H54 (cell line): Measurements from ENCODE around the gene EPB41L5.

Source experiments
- DNase-seq: peaks from one replicate; pipeline ENCODE4 v3.0.0; 2011; ENCODE audit warnings: low spot score, mixed read lengths; ENCODE audit not compliant: insufficient read length
- FAIRE-seq: peaks from 3 replicates; lab custom pipeline; 2011; peaks lifted over from hg19 to GRCh38; lab: Jason Lieb, UNC
- POLR2A ChIP-seq: IDR thresholded peaks from 2 replicates; pipeline ENCODE4 v1.6.1; 2011; ENCODE audit warnings: low read depth, mild to moderate bottlenecking, low read length

EPB41L5 gene

DNA sequence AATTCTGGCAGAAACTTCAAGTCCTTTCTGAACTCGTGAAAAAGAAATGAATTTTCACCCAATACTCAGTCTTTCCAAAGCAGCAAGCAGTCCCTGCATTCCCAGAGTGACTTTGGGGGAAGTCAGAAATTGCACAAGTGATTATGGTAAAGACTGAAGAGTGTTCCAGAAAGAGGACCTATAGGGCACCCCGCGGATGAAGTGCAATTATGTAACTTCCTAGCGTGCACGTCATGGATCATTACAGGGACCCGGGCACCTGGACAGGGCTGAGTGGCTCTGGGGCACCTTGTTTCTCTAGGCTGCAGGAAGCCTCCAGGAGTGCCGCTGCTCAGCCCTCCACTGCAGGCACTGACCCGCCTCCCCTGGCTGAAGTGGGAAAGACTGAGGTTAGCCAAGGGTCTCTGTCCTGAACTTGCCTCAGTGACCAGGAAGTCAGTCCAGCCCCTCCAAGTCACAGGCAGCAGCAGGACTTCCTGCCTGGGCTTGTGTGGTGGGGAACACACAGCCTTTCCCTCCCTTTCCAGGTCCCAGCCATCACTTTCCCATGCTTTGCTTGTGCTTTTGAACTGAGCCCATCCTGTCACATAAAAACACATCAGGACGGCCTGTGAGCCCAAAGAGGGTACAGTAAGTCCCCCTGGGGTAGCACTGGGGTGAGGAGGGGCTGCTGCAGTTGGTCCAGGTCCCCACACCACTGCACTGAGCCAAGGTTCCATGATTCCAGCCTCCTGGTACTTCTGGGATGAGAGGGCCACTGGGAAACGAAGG lies 190.6 kb downstream of the EPB41L5 start:
- TF ChIP-seq POLR2A, result no peak
- FAIRE-seq (no peak), DNase-seq (no peak)

DNA sequence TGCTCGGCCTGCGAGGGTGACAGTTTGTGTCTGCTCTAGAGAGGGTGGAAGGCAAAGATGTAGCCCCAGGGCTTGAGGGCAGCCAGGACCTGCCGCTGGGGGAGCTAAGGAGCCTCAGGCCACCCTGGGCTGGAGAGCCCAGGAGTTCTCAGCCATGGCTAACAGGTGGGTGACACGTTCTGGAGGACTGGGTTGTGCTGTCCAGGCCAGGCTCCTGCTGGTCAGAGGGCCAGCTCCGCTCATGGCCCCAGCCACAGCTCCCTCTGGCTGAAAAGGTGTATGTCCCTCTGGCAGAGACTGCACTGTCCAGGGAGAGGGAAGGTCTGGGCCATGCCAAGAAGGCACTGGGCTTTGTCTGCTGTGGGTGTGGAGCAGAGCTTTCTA lies 191.1 kb downstream of the EPB41L5 start:
- TF ChIP-seq POLR2A, result no peak
- FAIRE-seq (no peak), DNase-seq (no peak)

DNA sequence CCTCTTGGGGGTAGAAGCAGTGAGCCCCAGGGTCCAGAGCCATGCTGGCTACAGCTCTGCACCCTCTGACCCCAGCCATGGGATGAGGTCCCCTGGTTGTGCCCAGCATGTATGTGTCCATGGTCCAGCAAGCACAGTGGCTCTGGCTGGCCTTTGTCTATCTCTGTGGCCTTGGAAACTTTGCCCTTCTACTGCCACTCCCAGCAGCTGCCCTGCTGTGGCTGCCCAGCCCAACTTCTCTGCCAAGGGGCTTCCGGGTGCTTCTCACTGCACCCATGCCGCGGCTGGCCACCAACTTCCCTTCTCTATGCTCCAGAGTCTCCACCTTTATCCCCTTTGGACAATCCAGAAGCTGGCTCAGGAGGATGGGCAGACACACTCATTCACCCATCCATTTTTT lies 191.5 kb downstream of the EPB41L5 start:
- DNase-seq, result no peak
- no peak for TF ChIP-seq POLR2A
- no peak for FAIRE-seq

DNA sequence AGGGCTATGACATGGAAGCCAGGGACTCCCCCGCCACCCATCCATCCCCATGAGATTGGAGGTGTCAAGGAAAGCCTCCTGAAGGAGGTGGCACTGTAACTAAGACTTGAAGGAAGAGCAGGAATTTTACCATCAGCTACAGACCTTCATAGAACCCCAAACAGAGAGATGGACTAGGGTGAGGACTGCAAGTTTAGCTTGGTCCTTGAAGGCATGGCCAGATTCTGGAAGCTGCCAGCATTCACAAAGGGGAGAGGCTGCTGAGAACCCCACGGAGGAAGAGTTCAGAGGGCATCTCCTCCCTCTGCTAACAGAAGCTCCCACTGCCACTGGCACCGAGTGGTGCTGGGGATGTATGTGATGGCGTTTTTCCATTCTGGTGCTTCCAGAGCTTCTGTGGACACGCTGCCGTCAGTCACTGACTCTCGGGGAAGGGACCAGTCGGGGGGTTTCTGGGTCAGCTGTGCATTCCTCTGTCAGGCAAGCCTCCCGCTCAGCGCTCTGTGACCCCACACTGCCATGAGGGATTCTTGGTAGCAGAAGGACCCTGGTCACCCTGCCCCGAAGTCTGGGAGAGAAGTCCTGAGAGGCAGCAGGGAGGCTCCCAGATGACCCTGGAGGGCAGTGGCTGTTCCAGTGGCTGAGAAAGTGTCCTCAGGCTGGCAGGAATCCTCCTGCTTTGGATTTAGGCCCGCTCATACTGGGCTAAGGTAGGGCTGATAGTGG lies 192.2 kb downstream of the EPB41L5 start:
- no peak for DNase-seq
- TF ChIP-seq POLR2A, result no peak
- no peak for FAIRE-seq

DNA sequence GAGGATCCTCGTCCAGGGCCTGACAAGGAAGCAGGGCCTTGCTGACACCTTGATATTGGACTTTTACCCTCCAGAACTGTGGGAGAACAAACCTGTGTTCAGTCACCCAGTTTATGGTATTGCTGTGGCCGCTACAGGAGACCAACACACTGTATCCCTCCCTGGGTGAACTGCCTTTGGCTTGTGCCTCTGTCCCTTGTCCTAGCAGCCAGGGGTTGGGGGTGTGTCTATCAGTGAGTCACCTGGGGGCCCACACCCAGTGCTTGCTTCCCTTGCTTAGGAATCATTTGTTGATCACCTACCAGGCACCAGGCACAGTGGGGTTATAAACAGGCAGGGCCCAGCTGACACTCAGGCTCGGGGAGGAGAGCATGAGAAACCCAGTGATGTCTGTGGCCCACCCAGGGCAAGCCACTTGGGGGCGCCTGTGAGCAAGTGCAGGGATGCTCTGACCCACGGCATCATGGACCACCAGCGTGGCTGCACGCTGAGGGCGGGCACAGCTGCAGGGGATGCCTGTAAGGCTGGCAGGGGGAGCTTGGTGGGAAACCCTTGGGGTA lies 193.2 kb downstream of the EPB41L5 start:
- DNase-seq, result no peak
- no peak for FAIRE-seq
- no peak for TF ChIP-seq POLR2A

DNA sequence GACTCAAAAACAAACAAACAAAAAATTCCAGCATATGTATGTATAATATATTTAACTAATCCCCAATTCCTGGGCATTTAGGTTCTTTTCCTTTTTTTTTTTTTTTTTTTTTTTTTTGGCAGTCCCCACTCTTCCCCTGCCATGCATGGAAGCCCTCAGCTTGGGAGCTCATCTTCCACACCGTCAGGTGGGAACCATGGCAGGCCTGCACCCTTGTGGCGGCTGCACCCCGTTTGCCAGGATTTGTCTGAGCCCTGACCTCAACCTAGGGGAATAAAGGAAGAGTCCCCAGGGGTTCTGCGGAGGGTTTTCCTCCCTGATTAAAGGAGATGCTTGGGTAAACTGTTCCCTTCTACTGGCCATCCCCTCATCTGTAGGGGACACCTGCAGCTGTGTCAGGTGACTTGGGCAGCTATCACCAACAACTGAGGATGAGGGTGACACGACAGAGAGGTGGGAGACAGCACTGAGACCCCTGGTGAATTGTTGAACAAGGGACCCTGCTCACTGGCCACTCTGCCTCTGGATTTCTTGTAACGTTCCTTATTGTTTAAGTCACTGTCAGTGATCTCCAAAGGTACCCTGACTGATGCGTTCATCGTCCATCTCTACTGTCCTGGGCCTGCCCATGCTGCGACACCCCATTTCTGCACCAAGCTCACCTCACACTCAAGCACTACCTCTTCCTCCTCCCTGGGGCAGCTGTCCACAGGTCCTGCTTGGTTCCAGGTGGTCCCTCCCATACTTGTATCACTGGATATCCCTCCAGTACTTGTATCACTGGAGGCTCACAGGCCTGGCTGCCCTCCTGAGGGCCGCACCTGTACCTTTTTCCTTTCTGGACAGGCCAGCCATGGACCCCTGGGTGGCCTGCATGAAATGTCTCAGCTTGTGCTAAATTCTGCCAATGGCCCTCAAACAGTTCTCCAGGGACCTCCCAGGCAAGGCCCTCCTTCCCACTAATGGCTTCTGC lies 195.8 kb downstream of the EPB41L5 start:
- DNase-seq (no peak), FAIRE-seq (no peak)
- no peak for TF ChIP-seq POLR2A

DNA sequence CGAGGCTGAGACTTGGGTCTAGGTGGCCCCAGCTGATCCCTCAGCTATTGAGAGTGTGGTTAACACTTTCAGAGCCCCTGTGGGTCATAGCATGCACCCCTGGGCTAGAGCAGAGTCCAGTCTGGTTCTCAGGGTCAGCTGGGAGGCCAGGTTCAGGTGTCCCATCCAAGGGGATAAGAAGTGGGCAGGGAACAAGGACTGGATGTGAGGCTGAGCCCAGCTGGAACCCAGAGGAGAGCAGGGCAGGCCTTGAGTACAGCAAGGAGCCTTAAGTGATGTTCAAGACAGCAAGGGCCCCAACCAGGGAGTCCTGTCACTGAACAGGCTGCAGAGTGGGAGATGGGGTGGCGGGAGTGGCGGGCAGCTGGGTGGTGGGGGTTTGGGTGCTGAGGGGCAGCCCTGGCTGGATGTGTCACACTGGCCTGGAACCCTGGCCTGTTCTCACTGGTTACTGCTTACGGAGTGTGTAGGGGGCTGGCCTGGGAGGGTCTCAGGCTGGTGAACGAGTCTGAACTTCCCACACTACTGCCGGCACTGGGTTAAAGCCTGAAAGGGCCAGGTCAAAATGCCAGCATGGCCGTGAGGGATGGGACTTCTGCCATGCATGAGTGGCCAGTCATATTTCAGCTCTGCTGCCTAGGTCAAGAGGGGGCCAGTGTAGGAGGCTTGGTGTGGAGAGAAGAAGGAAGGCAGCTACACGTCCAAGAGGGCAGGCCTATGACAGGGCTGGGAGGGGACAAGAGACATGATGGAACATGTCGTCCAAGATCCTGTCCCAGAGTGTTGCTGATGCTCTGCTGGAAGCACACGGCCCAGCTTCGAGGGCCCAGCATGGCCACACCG lies 196.8 kb downstream of the EPB41L5 start:
- no peak for TF ChIP-seq POLR2A
- DNase-seq (no peak), FAIRE-seq (no peak)

DNA sequence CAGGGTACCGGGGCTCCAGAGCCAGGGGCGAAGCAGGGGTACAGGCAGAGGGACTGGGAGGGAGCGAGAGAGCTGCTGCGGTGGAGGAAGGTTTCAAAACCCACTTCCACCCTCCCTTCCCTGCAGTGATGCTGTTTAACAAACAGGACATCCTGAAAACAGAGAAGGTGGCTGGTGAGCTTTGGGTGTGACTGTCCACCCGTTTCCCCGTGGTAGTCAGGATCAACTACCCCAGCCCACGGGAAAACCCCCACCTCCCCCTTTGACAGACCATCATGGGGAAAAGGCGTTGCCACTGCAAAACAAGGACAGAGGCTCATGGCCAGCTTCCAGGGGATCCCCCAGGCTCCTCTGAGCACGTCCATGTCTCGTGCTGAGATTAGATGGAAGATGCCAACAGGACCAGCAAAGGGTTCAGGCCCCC lies 197.4 kb downstream of the EPB41L5 start:
- no peak for FAIRE-seq
- DNase-seq, result no peak
- no peak for TF ChIP-seq POLR2A

DNA sequence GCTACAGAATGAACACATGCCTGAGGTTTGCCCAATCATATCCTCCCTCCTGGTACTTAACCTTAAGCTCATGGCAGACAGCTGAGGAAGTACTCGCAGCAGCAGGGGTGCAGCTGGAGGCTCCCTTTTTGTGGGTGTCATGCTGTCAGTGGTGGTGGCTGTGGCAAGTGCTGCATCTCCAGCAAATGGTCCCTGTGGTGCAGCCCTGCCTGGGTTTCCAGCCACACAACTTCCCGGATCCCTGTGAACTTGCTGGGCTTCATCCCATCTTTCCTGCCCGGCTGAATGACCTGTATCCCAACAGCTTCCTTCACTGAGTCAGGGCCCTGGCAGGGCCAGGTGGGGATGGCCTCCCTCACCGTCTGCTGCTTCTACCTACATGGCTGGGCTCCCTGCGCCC lies 205.3 kb downstream of the EPB41L5 start:
- FAIRE-seq (no peak), DNase-seq (no peak)
- TF ChIP-seq POLR2A, result no peak

DNA sequence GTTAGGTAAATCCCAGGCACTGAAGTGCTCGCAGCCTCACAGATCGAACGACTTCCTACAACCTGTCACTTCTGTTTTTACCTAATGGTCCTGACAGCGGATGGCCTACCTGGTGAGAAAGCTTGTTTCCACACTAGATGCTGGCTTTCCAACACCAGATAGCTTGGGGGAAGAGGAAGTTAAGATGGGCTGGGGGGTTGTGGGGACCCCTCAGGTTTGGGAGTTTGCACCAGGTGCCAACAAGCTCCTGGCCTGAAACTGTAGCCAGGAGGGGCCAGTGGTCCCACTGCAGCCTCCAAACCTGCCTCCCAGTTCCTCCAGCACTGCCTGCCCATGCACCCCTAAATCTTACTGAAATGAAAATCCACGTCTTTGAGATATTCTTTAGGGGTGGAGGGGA lies 206.4 kb downstream of the EPB41L5 start:
- no peak for TF ChIP-seq POLR2A
- FAIRE-seq, result no peak
- DNase-seq, result no peak

DNA sequence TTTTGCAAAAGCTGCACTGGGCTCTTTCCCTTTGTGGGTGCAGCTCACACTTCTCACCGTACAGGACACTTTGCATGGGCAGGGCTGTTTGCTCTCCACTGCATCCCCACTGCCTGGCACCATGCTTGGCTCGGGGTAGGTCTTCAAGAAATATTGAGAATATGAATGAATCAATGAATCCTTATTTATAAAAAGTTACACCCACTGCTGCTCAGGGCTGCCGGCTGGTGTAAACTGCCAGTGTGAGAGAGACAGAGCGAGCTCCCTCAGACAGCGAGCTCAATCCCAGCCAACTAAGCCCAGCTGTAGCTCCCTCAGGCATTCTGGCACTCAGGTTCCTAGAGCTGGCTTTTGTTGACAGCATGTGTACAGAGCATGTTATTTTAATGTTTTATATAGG lies 206.9 kb downstream of the EPB41L5 start:
- DNase-seq (no peak), FAIRE-seq (no peak)
- TF ChIP-seq POLR2A, result no peak

DNA sequence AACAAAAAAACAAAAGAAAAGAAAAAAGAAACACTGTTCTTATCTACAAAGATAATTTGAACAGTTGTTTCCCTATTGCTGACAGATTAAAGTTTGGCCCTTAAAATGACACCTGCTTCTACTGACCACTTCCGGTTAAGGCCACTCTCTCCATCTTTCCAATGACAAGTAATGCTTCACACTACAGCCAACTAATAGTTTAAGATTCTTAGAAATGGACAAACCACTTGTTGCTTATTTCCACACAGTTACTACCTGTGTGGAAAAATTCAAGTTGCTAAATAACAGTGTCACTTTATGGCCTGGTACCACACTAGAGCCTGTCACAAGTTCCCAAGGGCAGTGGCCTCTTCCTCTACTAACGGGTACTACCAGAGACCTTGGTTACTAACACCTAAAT lies 207.9 kb downstream of the EPB41L5 start:
- FAIRE-seq (no peak), DNase-seq (no peak)
- no peak for TF ChIP-seq POLR2A

DNA sequence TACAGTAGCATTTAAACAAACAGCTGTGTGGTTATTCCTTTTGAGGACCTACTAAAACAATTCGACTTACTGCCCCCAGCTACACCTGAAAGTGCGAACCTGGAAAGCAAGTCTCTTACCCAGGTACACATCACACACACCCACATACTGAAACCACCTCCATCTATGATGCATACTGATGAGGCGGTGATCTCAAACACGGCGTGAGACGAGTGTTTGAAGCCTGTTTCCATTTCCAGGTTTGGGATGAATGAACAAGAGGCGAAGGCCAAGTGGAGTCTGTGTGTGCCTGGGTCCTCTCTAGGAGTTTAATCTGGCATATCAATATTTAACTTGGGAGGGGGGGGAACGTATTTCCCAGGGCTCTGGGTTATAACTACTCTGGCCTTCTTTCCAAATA lies 208.7 kb downstream of the EPB41L5 start:
- FAIRE-seq, result no peak
- no peak for TF ChIP-seq POLR2A
- no peak for DNase-seq
